ENCODE measurements around the gene PCNT.
"Not testable (repeated sequence)": the region's sequence is repeated elsewhere in the genome, so short reads cannot be mapped to it uniquely, and the experiment has no call there.

PCNT gene

DNA sequence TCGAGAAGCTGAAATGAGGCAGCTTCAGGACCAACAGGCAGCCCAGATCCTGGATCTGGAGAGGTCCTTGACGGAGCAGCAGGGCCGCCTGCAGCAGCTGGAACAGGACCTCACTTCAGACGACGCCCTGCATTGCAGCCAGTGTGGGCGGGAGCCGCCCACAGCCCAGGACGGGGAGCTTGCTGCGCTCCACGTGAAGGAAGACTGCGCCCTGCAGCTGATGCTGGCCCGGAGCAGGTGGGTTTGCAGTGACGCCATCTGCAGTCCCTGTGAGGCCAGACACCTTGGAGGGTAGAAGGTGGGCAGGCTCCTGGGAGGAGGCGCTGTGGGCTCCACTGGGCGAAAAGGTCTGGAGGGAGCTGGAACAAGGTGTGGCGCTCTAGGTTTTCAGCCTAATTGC lies 39.7 kb downstream of the PCNT start:
- no peak for FAIRE-seq

DNA sequence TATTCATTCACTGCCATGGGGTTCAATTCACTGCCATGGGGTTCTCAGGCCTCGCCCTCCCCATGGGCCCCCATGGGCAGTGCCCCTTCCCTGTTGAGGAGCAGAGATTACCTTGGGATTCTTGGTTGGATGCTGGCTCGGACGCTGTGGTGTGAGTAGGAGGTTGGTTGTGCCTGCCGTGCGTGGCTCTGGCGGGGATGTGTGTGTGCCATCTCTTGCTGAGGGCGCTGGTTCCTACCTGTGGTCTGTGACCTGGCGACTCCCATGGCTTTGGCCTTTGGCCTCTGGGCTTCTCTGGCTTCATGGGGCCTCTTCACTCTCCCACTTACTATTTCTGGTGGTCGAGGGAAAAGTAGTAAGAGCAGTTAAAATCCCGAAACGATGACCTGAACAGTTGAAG lies 42.1 kb downstream of the PCNT start:
- FAIRE-seq, result no peak

DNA sequence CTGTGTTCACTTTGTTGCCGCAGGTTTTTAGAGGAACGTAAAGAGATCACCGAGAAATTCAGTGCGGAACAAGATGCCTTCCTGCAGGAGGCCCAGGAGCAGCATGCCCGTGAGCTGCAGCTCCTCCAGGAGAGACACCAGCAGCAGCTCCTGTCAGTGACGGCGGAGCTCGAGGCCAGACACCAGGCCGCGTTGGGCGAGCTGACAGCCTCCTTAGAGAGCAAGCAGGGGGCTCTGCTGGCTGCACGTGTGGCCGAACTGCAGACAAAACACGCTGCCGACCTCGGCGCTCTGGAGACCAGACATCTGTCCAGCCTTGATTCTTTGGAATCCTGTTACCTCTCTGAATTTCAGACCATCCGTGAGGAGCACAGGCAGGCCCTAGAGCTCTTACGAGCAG lies 42.6 kb downstream of the PCNT start:
- FAIRE-seq, result no peak

DNA sequence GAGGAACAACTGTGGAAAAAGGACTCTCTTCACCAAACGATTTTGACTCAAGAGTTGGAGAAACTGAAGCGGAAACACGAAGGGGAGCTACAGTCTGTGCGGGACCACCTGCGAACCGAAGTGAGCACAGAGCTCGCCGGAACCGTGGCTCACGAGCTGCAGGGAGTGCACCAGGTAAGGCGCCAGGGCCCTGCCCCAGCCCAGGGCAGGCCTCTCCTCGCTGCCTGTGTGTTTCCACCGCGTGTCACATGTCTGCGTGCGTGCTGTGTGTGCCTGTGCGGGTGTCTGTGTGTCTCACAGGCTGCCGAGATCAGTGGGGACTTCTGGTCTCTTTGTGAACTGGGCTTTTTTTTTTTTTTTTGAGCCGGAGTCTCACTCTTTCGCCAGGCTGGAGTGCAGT lies 43.0 kb downstream of the PCNT start:
- FAIRE-seq, result no peak

DNA sequence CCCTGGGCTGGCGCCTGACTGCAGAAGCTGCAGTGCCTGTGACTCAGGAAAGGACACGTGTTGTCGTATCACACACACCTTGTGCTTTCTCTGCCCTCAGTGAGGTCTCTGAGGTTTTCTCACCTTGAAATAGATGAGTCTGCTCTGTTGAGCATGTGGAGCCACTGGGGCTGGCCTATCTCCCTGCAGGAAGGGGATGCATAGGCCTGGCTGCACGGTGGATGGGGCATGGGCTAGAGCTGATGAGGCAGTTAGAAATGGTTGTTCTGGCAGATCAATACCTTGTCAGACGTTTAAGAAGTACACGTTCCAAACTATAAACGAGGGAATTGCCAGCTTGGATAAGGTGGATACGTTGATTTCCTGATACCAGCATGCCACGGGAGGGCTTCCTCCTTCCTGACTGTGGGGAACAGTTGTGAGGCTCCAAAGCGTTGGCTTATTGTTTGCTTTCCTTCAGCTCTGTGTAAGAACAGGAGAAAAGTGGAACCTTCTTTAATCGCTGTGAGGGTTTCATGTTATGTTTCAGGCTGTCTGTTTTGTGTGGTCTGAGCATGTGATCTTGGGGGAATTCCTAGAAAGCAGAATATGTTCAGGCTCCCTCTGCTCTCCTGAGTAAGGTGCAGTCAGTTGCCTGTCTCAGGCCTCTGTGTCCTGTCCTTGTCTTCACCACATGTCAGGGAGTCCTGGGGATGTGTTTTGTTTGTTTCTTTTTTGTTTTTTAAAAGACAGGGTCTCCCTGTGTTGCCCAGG lies 44.8 kb downstream of the PCNT start:
- FAIRE-seq, result no peak

DNA sequence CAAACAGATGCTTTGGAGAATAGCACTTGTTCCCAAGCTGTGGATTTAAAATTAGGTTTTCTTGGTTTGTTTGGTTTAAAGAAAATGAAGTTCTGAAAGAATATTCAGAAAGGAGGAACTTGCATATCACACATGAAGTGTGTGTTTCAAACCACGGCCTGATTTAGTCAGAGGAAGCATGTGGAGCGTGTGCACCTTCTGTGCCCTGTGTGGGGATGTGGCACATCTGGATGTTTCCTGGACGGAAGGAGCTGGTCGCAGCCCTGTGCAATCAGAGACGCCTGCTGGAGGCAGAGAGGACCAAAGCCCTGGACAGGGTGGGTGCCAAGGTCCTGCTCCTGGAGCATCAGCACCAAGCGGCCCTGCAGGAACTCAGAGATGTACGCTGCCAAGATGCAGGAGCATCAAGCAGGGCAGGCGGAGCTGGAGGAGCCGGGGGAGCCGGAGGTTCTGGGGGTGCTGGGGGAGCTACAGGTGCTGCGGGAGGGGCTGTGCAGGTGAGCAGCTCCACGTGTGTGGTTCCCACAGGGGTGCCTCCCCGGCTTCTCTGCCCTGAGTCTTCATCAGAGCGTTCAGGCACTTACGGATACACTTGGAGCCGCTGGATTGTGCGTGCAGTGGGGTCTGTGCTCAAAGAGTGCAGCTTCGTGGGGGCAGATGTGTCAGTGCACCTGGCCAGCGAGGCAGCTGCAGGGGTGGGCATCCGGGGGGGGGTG lies 45.7 kb downstream of the PCNT start:
- FAIRE-seq, result no peak

DNA sequence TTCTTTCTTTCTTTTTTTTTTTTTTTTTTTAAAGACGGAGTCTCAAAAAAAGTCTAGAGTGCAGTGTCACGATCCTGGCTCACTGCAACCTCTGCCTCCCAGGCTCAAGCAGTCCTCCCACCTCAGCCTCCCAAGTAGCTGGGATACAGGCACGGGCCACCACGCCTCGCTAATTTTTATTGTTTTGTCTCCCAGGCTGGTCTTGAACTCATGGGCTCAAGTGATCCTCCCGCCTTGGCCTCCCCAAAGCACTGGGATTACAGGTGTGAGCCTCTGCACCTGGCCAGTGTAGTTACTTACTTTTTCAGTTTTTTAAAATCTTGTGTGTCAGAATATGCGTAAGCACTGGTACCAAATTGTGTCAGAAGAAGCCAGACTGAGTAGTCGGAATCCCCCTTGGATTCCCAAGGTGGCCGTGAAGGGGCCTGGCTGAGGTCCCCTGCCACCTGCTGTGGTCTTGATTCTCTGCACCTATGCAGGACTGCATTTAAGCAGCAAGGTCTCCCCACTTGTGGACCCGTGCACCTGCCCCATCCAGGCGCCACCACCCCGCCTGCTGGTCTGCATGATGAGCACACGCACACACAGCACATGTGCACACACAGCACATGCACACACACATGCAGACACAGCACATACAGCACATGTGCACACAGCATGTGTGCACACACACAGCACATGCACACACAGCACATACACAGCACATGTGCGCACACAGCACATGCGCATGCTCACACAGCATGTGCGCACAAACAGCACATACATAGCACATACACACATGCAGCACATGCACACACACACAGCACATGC lies 47.5 kb downstream of the PCNT start:
- no peak for FAIRE-seq

DNA sequence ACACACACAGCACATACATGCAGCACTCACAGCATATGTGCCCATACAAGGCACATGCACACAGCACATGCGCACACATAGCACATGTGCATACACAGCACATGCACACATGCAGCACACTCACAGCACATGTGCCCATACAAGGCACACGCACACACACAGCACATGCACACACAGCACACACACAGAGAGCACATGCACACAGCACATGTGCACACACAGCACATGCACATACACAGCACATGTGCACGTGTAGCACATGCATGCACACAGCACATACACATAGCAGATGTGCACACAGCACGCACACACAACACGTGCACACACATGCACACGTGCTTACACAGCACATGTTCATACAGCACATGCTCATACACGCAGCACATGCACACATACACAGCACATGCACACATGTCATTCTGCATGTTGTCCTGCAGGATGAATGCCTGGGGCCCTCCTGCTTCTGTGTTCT lies 48.1 kb downstream of the PCNT start:
- no peak for FAIRE-seq

DNA sequence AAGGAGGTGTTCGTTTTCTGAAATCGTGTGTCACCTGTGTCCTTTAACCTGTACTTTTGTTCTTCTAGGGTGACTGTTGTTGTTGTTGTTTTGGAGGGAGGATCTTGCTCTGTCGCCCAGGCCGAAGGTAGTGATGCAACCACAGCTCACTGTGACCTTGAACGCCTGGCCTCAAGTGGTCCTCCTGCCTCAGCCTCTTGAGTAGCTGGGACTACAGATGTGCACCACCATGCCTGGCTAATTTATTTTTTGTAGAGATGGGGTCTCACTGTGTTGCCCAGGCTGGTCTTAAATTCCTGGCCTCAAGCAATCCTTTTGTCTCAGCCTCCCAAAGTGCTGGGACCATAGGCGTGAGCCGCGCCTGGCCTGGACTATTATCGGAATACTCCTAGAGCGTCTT lies 49.0 kb downstream of the PCNT start:
- FAIRE-seq, result not testable (repeated sequence)

DNA sequence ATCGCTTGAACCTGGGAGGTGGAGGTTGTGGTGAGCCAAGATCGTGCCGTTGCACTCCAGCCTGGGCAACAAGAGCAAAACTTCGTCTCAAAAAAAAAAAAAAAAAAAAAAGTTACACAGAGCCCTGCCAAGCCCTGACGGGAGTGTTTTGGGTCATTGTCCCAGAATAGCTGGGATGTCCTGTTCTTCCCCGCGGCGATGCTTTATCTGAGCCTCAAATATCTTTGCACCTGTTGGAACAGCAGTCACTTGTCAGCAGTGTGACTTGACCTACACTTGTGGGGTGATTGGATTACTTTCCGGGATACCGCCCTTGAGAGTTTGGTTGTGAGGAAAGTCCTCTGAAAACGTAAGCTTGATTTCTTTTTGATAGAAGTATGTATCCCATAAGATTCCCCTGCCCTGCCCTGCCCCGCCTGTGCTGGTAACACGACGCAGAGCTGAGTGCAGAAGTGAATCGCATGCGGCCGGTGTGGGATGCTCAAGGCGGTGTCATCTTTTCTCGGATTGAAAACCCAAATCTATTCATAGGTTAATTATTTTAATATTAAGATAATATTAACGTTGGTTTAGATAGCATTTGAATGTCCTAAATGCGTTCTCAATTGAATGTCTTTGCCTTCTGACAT lies 50.9 kb downstream of the PCNT start:
- no peak for FAIRE-seq

DNA sequence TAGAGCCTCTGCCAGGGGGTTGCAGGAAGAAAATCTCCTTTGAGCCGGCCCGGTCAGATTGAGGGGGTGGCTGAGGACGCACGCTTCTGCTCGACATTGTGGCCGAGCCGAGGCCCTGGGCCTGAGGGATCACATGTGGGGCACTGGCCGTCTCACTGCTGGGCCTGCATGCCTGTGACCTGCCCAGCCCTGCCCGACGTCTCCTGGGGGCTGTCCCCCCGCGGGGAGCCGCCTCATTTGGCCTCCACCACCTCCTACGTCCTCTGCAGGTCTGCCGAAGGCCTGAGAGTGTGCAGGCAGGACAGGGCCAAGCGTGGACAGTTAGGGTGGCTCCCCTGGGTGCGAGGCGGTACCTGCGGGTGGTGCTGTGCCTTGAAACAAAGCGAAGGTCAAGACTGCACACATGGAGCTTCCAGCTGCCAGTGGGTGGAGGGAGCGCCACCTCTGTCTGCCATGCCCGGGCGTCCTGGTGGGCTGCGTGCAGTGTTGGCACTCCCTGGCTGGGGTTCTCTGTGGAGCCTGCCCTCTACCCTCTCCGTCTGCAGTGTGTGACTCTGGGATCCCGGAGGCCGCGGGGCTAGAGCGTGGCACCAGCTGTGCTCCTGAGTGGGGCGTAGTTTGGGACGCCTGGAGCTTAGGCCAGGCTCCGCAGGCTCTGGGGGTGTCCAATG lies 51.7 kb downstream of the PCNT start:
- no peak for FAIRE-seq

DNA sequence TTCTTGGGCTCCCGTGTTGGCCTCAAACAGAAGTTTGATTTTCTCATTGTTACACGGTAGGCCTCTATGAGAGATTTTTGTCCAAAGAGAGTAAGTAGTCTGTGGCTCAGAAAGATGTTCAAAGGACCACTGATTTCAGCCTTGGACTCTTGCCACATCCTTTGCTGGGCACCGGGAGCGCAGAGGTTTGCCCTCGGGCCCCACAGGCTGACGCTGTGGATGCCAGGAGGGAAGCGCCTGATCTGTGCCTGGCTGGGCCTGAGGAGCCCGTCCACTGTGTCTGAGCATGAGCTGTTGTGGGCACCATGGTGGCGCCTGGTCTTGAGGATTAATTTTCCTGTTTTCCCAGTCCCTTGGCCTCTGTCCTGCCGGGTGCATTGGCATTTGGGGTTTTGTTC lies 52.3 kb downstream of the PCNT start:
- FAIRE-seq, result no peak

DNA sequence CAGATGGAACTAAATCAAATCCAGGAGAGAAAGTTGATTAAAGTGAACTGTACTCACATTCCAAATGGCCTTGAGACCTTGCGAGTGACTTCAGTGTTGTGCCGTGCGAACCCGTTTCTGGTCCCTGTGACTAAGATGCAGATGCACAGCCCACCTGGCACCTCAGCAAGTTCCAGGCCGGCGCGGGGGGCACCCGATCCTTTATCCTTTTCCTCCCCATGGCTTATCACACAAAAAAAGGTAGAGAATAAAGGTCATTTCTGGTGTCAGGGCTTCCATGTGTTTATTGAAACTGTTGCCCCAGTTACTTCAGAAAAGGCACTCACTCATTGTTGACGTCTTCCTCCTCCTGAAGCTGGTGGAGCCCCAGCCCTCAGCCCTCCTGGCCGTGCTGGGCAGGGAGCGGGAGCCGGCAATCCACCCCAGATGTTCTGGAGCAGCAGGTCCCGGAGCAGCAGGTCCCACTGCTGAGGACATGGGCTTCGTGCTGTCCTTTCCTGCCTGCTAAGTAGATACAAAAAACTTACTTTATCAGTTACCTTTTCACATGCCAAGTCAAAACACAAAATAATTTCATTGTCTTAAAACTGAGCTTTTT lies 53.0 kb downstream of the PCNT start:
- no peak for FAIRE-seq

DNA sequence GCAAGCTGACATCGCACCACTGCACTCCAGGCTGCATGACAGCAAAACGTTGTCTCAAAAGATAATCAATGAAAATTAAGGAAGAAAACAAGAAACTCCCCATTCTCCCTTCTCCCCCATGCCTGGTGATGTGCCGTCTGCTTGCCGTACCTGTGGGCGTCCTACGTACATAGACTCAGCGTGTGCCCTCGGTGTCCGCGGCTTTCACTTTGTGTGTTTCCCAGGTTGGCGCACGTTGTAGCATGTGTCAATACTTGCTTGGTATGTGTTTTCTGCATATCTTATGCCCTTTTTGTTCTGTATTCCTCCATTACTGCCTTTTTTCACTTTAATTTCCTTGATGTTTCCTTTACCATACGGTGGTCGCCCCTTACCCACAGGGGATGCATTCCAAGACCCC lies 53.8 kb downstream of the PCNT start:
- FAIRE-seq, result no peak

DNA sequence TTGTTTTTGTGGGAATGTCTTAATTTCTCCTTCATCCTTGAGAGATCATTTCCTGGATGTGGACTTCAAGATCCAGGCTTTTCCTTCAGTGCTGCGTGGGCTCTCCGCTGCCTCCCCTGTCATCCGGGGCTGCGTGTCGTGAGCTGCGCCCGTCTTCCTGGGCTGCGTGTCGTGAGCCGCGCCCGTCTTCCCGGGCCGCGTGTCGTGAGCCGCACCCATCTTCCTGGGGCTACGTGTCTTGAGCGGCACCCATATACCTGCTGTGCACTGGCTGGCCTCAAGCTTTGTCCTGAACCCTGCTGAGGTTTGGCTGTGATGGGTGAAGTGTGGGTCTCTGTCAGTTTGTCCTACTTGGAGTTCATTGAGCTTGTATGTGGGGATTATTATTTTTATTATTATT lies 55.1 kb downstream of the PCNT start:
- FAIRE-seq, result no peak

DNA sequence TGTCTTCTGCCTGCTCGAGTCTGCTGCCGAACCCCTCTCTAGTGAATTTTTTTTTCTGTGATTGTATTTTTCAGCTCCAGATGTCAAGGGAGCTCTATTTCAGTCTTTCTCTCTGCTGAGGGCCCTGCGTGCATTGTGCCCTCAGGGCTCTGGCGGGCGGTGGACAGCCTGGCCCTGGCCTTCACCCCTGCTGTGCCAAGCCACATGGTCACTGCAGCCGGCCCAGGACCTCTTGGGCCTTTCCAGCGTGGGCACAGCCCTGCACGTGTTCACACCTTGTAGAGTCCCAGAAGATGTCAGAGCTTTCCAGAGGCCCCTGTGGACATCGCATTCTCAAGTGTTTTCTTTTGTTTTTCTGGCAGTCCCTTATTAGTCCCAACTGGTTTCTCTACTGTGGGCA lies 55.7 kb downstream of the PCNT start:
- FAIRE-seq, result no peak

DNA sequence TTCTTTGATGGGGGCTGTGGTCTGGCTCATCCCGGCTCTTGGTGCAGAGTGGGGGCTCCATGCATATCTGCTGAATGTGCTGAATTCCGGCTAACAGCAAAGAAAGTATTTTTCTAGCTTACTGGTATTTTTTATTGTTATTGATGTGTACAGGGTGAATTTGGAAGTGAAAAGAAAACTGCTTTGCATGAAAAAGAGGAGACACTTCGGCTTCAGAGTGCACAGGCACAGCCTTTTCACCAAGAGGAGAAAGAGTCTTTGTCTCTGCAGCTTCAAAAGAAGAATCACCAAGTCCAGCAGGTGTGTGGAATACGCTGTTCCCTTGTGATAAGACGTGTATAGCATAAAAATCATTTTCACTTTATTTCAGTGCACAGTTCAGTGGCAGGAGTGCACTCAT lies 57.6 kb downstream of the PCNT start:
- no peak for FAIRE-seq

DNA sequence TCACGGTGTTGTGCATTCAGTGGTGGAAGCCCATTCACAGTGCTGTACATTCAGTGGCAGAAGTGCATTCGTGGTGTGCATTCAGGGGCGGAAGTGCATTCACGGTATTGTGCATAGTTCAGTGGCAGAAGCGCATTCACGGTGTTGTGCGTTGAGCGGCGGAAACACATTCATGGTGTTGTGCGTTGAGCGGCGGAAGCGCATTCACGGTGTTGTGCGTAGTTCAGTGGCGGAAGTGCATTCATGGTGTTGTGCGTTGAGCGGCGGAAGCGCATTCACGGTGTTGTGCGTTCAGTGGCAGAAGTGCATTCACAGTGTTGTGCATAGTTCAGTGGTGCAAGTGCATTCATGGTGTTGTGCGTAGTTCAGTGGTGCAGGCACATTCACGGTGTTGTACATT lies 60.6 kb downstream of the PCNT start:
- no peak for FAIRE-seq

DNA sequence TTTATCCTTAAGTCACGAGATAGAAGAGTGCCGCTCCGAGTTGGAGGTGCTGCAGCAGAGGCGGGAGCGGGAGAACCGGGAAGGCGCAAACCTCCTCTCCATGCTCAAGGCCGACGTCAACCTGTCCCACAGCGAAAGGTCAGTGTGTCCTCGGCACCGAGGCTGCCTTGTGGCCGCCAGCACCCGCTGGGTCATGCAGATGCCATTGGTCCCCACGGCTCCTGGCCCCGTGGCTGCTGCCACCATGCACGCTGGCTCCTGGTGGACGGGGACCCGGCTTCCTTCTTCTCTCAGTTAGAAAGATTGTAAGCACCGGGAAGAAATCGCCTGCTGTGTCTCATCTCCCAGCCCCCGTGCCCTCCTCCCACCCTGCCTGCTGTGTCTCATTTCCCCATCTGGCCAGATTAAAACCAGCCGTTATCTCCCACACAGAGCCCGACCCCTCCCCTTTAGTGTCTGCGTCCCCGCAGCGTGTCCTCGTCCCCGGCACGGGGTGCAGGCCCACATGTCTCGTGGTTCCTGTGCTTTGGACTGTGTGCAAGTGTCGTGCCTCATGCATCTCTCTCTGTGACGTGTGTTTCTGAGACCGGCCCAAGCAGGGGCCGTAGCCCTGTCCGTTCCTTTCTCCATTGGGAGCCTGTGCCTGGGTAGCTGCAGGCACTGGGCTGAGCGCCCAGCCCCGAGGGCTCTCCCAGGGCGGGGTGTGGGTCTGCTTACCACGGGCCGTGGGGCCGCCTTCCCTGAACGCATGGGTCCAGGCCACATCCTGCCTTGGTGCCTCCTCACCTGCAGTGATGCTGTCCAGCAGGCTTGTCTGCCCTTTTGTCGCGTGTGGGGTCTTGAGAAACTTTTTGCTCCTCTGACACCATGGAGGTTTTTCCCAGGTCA lies 62.1 kb downstream of the PCNT start:
- FAIRE-seq, result no peak

DNA sequence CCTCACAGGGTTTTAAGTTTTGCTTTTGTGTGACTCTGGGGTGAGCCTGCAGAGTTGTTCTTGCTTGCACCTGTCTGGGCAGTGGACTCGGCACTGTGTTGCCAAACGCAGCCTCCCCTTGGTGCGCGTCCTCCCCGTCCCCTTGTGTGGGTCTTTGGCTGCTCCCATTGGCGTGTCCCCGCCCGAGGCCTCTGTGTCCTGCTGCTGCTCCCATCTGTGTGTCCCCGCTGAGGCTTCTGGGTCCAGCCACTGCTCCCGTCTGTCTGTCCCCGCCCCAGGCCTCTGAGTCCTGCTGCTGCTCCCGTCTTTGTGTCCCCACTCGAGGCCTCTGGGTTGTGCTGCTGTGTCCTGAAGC lies 62.8 kb downstream of the PCNT start:
- no peak for FAIRE-seq

DNA sequence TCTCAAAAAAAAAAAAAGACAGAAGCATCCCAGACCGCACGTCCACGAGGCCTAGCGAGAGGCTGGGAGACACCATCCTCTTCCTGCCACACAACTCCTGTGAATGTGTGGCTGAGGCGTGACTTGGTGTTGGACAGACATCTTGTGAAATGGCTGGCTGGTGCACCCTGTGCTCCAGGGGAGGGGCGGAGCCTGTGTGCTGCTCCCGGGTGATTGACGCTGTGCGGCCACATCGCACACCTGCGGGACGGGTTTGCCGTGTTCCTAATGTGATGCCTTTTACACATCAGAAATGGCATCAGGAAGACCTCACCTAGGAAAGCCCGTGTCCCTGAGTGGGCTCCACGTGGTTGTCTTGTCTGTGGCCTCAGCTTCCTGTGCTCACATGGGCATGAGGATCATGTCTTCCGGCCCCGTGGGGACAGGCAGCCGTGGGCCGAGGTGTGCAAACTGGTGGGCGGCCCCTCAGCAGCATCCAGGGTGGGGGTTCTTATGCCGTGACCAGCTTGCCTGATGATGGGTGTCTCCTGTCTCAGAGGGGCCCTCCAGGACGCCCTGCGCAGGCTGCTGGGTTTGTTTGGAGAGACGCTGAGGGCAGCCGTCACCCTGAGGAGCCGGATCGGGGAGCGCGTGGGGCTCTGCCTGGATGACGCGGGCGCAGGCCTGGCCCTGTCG lies 64.4 kb downstream of the PCNT start:
- FAIRE-seq, result no peak
